Ovary (tissue), 9 donors: Measurements from ENCODE around the gene GBF1. TPM values are rescaled to one million over a fixed set of nuclear protein-coding genes. Genes with fewer than 3 reads are reported as not detected.

ENCODE experiments used
- DNase-seq, 5 donors: peaks; one replicate each; pipeline ENCODE4 v3.0.0-alpha.2; 2019 to 2020
- H3K27ac ChIP-seq, 2 donors: fragments of 200-600 bp; one replicate each; pipeline versions ENCODE4 v1.5.1 to v1.8.0; 2019 to 2022
- H3K27me3 ChIP-seq: fragments of 200-600 bp; one replicate; pipeline ENCODE4 v1.8.0; 2022
- H3K36me3 ChIP-seq: fragments of 200-600 bp; sonication (generic); one replicate; pipeline ENCODE4 v1.5.1; 2019
- H3K4me1 ChIP-seq: one replicate; pipeline ENCODE4 v1.8.1; 2013; ENCODE audit warnings: mild to moderate bottlenecking, moderate library complexity; ENCODE audit not compliant: insufficient read depth
- H3K4me3 ChIP-seq: fragments of 200-600 bp; sonication (generic); one replicate; pipeline ENCODE4 v1.5.1; 2017
- H3K9me3 ChIP-seq, 2 donors: fragments of 200-600 bp in 1 of 2; sonication (generic) in 1 of 2; one replicate each; pipeline versions ENCODE4 v1.5.1 to v1.8.1; 2013 to 2019; ENCODE audit warnings: mild to moderate bottlenecking in 1 of 2, moderate library complexity in 1 of 2
- EP300 ChIP-seq: sonication (generic); formaldehyde crosslinking; IDR thresholded peaks from one replicate; pipeline ENCODE4 v1.6.1; 2017; ENCODE audit warnings: antibody characterized with exemption
- POLR2A ChIP-seq: fragments of 450-650 bp; IDR thresholded peaks from one replicate; pipeline ENCODE4 v1.6.1; 2017; ENCODE audit warnings: antibody characterized with exemption, mild to moderate bottlenecking, moderate library complexity
- WGBS, 3 donors: extraction: QIAGEN DNeasy Blood & Tissue Kit in 1 of 3; methylation state at CpG; one replicate each; pipeline versions ENCODE4 v1.1.5 to v1.1.7; 2013 to 2017; 5-methylcytosine and 5-hydroxymethylcytosine counted together
- intact Hi-C, 4 donors: fragments of 100-400 bp; cut with DNase I; formaldehyde crosslinking; loops; one replicate each; pipeline versions ENCODE4 v1.11.0 to v1.15.1; 2022 to 2023
- polyA plus RNA-seq, 2 donors: library from polyadenylated mRNA; stranded (reverse); fragments of 200-250 nt in 1 of 2; fragments of 350-450 nt in 1 of 2; fragmentation: Illumina TruSeq in 1 of 2; extraction: RNeasy Lipid Tissue Mini Kit (QIAGEN cat#74804) in 1 of 2; gene quantifications; one replicate each; pipeline ENCODE4 v1.2.3, GENCODE V29; 2013 to 2014
- total RNA-seq, 7 donors: library from RNA; depleted of rRNA in 2 of 7; stranded (reverse); fragments of >200 nt in 2 of 7; fragmentation: NEBNext Ultra II Directional in 3 of 7; extraction: Animal tissue kit (Norgen Biotek cat#: 25700) in 3 of 7; gene quantifications; one replicate each; pipeline versions ENCODE4 v1.1.0 to v1.2.4, GENCODE V29; 2016 to 2023
- TF ChIP-seq, protein P1 (sequence below), 3 donors: fragments of 450-650 bp in 2 of 3; fragments of 200-600 bp in 1 of 3; IDR thresholded peaks; one replicate each; pipeline versions ENCODE4 v1.5.1 to v1.8.0; 2016 to 2022; ENCODE audit warnings: antibody characterized with exemption in 3 of 3, mild to moderate bottlenecking in 1 of 3
- donor health status: DM: no; HTN: no; CAD: no; lungs with moderate emphysema.
- donor health status: DM: no; HTN: no; CAD: no.
- donor health status: Bipolar disorder and iron deficiency.
- donor health status: DM: yes; HTN: yes; CAD: no.
- donor health status: DM: no; HTN: no; CAD: no.
- donor health status: DM: yes; HTN: yes; CAD: no.

Gene GBF1
- total and polyA plus RNA-seq, 9 donors: 13.2 to 43.2 (median 34.4) TPM

DNA sequence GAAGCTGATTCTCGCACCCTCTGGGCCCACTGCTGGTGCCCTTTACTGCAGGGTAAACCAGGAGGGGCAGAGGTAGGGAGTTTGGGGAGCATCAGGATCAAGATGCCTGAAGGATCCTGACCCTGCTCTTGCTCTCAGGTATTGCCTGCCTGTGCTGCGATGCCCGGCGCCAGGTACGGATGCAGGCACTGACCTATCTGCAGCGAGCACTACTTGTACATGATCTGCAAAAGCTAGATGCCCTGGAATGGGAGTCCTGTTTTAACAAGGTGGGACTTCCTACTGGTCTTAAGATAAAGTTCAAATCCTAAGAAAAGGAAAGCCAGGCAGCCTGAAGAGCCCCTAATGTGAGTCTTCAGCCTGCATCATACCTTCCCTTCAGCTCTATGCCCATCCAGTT lies 134.1 kb downstream of the GBF1 start:
- TF ChIP-seq, protein P1, sequence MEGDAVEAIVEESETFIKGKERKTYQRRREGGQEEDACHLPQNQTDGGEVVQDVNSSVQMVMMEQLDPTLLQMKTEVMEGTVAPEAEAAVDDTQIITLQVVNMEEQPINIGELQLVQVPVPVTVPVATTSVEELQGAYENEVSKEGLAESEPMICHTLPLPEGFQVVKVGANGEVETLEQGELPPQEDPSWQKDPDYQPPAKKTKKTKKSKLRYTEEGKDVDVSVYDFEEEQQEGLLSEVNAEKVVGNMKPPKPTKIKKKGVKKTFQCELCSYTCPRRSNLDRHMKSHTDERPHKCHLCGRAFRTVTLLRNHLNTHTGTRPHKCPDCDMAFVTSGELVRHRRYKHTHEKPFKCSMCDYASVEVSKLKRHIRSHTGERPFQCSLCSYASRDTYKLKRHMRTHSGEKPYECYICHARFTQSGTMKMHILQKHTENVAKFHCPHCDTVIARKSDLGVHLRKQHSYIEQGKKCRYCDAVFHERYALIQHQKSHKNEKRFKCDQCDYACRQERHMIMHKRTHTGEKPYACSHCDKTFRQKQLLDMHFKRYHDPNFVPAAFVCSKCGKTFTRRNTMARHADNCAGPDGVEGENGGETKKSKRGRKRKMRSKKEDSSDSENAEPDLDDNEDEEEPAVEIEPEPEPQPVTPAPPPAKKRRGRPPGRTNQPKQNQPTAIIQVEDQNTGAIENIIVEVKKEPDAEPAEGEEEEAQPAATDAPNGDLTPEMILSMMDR (IDR thresholded peaks at IDR 0.05): no peak
- TF ChIP-seq EP300: no peak
- no peak for TF ChIP-seq POLR2A

GRCh38 chr10:102381983-102382382 lies 136.7 kb downstream of the GBF1 start:
- TF ChIP-seq, protein P1 (IDR thresholded peaks at IDR 0.05): no peak
- TF ChIP-seq POLR2A: no peak
- TF ChIP-seq EP300: no peak
- no peaks in the 10 kb centered on the region for H3K27me3 ChIP-seq
- H3K9me3 ChIP-seq: no peaks in the 10 kb centered on the region
- WGBS, 3 donors: 82 to 87% (median 85%) methylated on average over 9 of the region's 9 CpGs
- intact Hi-C loops: loop anchor here in 1 of 4 donors (10.0 kb wide), 1 partner anchor 93 kb away; no protein-coding TSS in a partner anchor
- no peak overlapping the region for H3K4me3 ChIP-seq
- H3K36me3 ChIP-seq: no peaks in the 10 kb centered on the region
- no peaks in the 10 kb centered on the region for H3K4me1 ChIP-seq
- no peak for DNase-seq
- H3K27ac ChIP-seq: no peak overlapping the region

More for the DNA sequence above, 134.1 kb downstream of the GBF1 start:
- H3K4me1 ChIP-seq: no peaks in the 10 kb centered on the region
- intact Hi-C loops: no loop called here
- 92 to 96% (median 95%) methylated on average over 6 of the region's 6 CpGs for WGBS, 3 donors
- no peaks in the 10 kb centered on the region for H3K9me3 ChIP-seq
- H3K36me3 ChIP-seq: no peaks in the 10 kb centered on the region
- H3K4me3 ChIP-seq: no peak overlapping the region
- no peaks in the 10 kb centered on the region for H3K27me3 ChIP-seq
- no peak for DNase-seq
- H3K27ac ChIP-seq: no peak overlapping the region

DNA sequence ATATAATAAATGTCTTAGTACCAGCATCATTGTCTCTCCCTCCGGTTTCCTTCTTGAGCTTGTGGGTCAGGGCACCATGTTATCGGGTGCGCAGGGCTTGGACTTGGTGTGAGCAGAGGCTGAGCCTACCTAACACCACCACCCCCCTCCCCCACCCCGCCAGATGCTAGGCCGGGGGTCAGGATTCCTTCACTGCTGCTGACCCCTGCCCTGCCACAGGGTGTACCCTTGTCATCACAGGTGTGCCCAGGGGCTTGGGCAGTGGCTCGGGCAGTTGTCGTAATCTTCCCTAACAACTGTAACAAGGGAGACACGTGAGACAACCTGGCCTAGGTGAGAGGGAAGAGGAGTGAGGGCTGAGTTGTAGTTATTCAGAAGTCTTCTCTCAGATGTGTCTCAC lies 137.5 kb downstream of the GBF1 start:
- H3K27ac ChIP-seq: no peak overlapping the region
- H3K9me3 ChIP-seq: no peaks in the 10 kb centered on the region
- DNase-seq: no peak
- intact Hi-C loops: loop anchor here in 1 of 4 donors (10.0 kb wide), 1 partner anchor 92 kb away; no protein-coding TSS in a partner anchor
- 79 to 91% (median 90%) methylated on average over 8 of the region's 8 CpGs for WGBS, 3 donors
- H3K4me1 ChIP-seq: no peaks in the 10 kb centered on the region
- no peaks in the 10 kb centered on the region for H3K27me3 ChIP-seq
- no peak for TF ChIP-seq EP300
- no peak for TF ChIP-seq POLR2A
- TF ChIP-seq, protein P1 (IDR thresholded peaks at IDR 0.05): no peak
- H3K4me3 ChIP-seq: no peak overlapping the region
- H3K36me3 ChIP-seq: no peaks in the 10 kb centered on the region

DNA sequence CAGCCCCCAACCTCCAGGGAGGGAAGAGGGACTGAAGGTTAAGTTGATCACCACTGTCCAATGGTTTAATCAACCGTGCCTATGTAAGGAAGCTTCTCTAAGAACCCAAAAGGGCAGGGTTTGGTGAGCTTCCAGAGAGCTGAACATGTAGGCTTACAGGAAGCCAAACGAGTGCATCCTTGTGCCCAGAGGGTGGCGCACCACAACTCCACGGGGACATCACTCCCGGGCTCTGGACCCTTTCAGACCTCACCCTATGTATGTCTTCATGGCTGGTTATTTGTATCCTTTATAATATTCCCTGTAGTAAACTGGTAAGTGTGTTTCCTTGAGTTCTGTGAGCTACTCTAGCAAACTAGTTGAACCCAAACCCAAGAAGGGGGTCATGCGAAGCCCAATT lies 138.7 kb downstream of the GBF1 start:
- no peak for DNase-seq
- Histone ChIP-seq H3K9me3 (no peaks in the 10 kb centered on the region), H3K27ac (no peak overlapping the region), H3K4me1 (no peaks in the 10 kb centered on the region), H3K27me3 (no peaks in the 10 kb centered on the region), H3K4me3 (no peak overlapping the region), H3K36me3 (no peaks in the 10 kb centered on the region)
- TF ChIP-seq EP300 (no peak), POLR2A (no peak)
- TF ChIP-seq, protein P1 (IDR thresholded peaks at IDR 0.05): no peak
- 38 to 43% (median 41%) methylated on average over 6 of the region's 6 CpGs for WGBS, 3 donors
- intact Hi-C loops: loop anchor here in 1 of 4 donors (10.0 kb wide), 1 partner anchor 91 kb away; no protein-coding TSS in a partner anchor
